Measurements from ENCODE around the gene SERPINA10.

DNA sequence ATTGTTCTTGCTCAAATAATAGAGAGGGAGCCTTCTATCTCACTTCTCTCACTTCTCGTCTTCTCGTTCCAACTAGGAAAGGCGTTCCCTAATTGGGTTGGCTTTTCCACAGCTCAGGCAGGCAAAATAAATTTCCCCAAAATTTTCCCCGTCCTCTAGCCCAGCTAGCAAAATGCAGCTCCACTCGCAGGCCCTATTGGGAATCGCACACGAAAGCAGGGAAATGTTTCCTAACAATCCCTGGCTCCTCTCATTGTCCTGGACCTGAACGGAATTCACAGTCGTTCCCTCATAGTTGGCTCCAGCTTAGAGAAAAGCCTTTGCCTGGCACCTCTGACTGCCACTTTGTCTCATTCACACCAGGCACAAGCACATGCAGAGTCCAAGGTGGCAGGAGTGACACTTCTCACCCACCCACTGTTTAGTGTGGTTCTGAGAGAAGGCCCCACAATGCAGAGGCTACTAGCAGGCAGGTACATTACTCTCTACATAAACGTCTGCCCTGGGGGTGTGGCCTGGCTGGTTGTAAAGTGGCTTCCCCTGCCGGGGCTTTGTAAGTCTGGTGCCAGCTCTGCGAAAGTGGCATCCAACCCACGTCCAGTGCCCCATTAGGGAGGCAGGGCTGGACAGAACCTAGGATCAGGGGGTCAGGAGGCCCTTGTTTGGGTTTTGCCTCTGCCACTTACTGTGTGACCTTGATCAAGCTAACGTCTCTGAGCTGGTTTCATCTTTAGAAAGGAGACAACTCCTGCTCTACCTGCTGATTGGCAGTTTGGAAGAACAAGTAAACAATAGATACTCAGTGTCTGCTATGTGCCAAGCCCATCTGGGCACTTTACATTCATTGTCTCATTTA is 4.2 kb downstream of the SERPINA10 start:
- TF ChIP-seq PRRX2 (CRISPR knock-in tag; IDR thresholded peaks at IDR 0.05) (no peak), ELF4 (CRISPR knock-in tag; IDR thresholded peaks at IDR 0.05; ENCODE audit: low read depth) (no peak), NR2C2 (CRISPR knock-in tag; IDR thresholded peaks at IDR 0.05) (no peak), GRHL2 (CRISPR knock-in tag; IDR thresholded peaks at IDR 0.05; ENCODE audit: insufficient replicate concordance, severe bottlenecking) (no peak)
- TF ChIP-seq, protein P1, sequence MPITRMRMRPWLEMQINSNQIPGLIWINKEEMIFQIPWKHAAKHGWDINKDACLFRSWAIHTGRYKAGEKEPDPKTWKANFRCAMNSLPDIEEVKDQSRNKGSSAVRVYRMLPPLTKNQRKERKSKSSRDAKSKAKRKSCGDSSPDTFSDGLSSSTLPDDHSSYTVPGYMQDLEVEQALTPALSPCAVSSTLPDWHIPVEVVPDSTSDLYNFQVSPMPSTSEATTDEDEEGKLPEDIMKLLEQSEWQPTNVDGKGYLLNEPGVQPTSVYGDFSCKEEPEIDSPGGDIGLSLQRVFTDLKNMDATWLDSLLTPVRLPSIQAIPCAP (CRISPR knock-in tag; IDR thresholded peaks at IDR 0.05), result no peak
- TF ChIP-seq, protein P2, sequence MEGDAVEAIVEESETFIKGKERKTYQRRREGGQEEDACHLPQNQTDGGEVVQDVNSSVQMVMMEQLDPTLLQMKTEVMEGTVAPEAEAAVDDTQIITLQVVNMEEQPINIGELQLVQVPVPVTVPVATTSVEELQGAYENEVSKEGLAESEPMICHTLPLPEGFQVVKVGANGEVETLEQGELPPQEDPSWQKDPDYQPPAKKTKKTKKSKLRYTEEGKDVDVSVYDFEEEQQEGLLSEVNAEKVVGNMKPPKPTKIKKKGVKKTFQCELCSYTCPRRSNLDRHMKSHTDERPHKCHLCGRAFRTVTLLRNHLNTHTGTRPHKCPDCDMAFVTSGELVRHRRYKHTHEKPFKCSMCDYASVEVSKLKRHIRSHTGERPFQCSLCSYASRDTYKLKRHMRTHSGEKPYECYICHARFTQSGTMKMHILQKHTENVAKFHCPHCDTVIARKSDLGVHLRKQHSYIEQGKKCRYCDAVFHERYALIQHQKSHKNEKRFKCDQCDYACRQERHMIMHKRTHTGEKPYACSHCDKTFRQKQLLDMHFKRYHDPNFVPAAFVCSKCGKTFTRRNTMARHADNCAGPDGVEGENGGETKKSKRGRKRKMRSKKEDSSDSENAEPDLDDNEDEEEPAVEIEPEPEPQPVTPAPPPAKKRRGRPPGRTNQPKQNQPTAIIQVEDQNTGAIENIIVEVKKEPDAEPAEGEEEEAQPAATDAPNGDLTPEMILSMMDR (IDR thresholded peaks at IDR 0.05), result no peak
- TF ChIP-seq, protein P3, sequence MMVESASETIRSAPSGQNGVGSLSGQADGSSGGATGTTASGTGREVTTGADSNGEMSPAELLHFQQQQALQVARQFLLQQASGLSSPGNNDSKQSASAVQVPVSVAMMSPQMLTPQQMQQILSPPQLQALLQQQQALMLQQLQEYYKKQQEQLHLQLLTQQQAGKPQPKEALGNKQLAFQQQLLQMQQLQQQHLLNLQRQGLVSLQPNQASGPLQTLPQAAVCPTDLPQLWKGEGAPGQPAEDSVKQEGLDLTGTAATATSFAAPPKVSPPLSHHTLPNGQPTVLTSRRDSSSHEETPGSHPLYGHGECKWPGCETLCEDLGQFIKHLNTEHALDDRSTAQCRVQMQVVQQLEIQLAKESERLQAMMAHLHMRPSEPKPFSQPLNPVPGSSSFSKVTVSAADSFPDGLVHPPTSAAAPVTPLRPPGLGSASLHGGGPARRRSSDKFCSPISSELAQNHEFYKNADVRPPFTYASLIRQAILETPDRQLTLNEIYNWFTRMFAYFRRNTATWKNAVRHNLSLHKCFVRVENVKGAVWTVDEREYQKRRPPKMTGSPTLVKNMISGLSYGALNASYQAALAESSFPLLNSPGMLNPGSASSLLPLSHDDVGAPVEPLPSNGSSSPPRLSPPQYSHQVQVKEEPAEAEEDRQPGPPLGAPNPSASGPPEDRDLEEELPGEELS (CRISPR knock-in tag; IDR thresholded peaks at IDR 0.05), result no peak
